Measurements from ENCODE around the gene CRX.
"Not testable (repeated sequence)": the region's sequence is repeated elsewhere in the genome, so short reads cannot be mapped to it uniquely, and the experiment has no call there.

CRX gene

DNA sequence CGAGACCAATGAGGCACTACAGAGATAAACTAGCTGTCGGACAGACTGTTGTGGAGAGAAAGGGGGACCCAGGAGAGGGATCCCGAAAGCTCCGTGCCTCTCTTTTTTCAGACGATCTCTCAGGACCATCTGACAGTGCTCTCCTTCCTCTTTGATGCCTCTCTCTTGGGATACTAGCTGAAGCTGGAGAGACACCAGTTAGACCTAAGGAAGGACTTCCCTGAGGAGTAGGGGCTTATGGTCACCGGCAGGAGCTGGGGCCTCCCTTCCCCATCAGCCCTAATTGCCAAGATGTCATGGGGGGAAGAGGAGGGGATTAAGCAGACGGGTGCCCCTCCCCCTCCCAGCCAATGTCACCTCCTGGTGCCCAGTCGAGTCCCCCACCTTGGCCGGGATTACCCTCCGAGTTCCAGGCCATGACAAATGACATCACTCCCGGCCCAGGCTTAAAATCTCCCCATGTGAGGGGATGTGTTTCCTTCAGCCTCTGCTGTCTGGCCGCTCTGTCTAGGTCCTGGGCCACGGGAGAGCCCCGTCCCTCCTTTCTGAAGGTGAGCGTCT is at the start of gene CRX:
CRX (plus strand) TSS at position 478 of the 561 bp plus-strand sequence. CDS start 12,507 bp downstream, outside the sequence.
- no peak for DNase-seq (ENCODE audit: low spot score)

GRCh38 chr19:47776568-47776967 is 45.2 kb upstream of the CRX start:
- no peak for DNase-seq (ENCODE audit: low spot score)

DNA sequence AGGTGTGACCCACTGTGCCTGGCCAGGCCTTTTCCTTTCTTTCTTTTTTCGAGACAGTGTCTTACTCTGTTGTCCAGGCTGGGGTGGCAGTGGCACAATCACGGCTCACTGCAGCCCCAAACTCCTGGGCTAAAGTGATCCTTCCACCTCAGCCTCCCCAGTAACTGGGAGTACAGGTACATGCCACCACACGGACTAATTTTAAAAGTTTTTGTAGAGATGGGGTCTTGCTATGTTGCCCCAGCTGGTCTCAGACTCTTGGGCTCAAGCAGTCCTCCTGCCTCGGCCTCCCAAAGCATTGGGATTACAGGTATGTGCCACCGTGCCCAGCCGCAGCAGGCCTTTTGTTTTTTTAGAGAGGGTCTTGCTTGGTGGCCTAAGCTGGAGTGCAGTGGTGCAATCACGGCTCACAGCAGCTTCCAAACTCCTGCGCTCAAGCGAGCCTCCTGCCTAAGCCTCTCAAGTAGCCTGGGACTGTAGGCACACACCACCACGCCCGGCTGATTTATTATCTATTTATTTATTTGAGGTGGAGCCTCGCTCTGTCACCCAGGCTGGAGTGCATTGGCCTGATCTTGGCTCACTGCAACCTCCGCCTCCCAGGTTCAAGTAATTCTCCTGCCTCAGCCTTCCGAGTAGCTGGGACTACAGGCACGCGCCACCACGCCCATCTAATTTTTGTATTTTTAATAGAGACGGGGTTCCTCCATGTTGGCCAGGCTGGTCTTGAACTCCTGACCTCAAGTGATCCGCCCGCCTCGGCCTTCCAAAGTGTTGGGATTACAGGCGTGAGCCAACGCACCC is 44.3 kb upstream of the CRX start:
- not testable (repeated sequence) for DNase-seq (ENCODE audit: low spot score)

DNA sequence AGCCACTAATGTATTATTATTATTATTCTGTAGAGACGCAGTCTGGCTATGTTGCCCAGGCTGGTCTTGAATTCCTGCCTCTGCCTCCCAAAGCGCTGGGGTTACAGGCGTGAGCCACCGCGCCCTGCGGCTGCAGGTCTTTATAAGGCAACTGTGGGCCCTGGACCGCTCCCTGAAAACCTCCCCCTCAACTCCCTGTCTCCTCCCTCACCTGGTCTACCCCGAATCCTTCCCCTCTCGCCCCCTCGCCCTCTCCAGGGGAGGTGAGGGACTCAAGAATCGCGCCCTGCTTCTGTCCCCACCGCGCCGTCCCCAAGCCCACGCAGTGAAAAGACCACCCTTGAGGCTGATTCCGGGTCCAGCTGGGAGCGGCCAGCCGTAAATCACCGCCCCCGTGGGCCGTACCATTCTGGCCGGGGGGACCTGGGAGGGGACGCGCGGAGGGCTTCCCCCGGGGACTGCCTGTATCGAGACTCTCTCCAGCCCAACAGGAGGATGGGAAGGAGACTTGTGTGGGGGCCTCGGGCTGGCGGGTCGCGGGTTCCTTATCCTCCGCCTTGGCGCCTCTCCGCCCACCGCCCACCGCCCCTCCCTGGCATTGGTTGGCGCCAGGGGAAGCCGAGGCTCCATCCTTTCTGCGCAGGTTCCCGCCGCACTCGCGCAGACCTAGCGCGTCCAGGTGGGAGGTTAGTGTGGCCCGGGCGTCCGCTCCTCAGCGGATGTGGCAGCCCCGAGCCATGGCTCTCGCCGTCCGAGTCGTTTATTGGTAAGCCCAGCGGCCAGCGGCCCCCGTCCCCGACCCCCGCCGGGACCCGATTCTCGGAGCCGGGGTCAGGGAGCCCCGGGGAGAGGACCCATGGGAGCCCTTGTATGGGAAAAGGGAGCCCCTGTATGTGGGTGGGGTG is 43.4 kb upstream of the CRX start, which contains the start of gene SELENOW:
SELENOW (plus strand) TSS at position 655 of the 905 bp plus-strand sequence; CDS start at position 738, 83 bp downstream.
- peak; percentile 86 for DNase-seq (ENCODE audit: low spot score)

GRCh38 chr19:47778954-47779351 is 42.8 kb upstream of the CRX start:
- no peak for DNase-seq (ENCODE audit: low spot score)

DNA sequence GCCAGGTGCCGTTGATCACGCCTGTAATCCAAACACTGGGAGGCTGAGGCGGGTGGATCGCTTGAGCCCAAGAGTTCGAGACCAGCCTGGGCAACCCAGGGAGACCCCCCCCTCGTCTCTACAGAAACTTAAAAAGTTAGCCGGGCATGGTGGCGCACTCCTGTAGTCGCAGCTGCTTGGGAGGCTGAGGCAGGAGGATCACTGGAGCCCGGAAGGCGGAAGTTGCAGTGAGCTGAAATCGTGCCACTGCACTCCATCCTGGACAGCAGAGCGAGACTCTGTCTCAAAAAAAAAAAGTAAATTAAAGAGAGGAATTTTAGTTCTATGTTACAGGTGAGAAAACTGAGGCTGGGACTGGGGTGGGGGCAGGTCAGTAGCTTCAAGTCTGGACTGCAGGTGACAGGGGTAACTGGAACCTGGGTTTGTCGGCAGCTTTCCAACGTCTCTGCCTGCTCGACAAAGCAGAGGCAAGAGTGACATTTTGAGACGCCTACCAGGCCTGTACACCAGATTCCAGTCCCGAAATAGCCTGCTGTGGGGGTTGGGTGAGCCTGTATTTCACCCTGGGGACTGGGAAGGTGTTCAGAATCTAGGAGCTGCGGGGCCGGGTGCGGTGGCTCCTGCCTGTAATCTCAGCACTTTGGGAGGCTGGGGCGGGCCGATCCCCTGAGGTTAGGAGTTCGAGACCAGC is 42.1 kb upstream of the CRX start:
- no peak for DNase-seq (ENCODE audit: low spot score)

DNA sequence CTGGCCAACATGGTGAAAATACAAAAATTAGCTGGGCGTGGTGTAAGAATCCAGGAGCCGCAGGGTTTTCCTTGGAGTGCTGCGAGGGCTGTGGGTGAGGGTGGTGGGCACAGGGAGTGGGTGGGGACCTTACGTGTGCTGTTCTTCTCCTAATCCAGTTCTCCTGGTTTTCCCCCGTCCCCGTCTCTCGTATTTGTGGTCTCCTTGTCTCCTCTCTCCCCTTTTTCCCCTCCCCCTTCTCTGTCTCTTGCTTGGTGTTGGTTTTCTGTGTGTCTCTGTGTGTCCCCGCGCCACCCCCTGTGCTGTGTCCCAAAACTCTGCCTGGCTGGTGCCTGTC is 41.6 kb upstream of the CRX start:
- no peak for DNase-seq (ENCODE audit: low spot score)

- DNase-seq (ENCODE audit: low spot score), result no peak
These were observed 40.0 kb upstream of the CRX start for GRCh38 chr19:47781590-47782262.

DNA sequence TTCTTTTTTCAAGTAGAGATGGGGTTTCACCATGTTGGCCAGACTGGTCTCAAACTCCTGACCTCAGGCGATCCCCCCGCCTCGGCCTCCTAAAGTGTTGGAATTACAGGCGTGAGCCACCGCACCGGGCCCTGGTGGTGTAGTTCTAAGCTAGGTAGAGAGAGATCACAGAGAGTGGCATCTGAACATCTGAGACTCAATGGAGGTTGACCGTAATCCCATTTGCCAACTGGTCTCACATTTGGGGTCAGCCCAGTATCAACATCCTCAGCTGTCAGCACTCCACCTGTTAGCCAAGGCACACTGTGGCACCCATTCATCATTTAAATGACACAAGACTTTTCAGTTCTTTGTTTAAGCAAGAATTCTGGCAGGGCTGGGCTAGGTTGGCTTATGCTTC is 35.2 kb upstream of the CRX start:
- no peak for DNase-seq (ENCODE audit: low spot score)

- DNase-seq (ENCODE audit: low spot score), result not testable (repeated sequence)
These were observed 34.4 kb upstream of the CRX start for GRCh38 chr19:47787307-47787706.

DNA sequence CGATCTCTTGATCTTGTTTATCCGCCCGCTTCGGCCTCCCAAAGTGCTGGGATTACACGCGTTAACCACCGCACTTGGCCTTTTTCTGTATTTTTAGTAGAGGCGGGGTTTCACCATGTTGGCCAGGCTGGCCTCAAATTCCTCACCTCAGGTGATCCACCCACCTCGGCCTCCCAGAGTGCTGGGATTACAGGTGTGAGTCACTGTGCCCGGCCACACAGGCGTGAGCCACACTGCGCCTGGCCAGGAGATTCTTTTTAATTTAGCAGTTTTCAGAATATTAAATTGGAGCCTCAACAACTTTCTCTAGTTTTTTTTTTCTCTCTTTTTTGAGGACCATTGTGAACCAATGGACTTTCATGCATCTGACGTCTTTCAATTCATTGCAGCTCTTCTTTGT is 31.9 kb upstream of the CRX start:
- not testable (repeated sequence) for DNase-seq (ENCODE audit: low spot score)

DNA sequence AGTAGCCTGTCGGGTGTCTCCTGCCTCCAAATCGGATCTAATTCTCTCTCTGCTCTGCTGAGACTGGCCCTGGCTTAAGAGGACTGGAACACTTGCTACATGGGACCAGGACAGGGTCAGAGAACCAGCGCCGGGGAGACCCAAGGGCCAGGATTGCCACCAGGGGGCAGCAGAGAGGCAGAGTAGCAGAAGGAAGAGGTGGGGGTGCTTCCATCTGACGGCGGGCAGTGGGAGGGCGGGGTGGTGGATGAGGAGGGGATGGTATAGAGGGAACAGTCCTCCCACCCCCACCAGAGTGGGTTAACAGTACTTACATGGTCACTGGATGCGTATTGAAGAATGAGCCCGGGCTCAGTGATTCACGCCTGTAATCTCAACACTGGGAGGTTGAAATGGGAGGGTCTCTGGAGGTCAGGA is 31.3 kb upstream of the CRX start:
- peak; percentile 86 for DNase-seq (ENCODE audit: low spot score)

DNA sequence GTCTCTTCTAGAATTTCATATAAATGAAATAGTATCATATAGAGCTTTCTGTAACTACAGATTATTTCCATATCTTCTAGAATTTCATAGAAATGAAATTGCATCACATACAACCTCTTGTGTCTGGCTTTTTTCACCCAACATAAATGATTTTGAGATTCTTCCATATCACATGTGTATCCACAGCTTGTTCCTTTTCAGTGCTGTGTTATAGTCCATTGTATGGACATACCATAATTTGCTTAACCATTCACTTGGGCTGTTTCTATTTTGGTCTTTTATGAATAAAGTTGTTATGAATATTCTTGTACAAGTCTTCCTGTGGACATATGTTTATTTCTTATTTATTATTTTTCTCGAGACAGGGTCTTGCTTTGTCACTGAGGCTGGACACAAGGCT is 29.1 kb upstream of the CRX start:
- DNase-seq (ENCODE audit: low spot score), result no peak

DNA sequence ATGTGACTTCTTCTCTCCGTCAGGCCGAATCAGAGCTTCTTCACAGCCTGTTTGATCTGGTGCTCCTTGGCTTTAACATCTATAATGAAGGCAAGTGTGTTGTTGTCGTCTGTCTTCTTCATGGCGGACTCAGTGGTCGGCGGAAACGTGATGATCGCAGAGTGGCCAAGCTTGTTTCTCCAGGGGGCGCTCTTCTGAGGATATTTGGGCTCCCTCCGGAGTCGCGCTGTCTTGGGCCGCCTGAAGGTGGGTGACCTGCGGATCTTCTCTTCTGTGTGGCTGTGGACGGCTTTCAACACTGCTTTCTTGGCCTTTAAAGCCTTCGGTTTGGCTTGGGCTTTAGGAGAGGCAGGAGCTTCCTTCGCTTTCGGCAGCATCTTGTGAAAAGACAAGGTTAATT is 27.2 kb upstream of the CRX start:
- no peak for DNase-seq (ENCODE audit: low spot score)

DNA sequence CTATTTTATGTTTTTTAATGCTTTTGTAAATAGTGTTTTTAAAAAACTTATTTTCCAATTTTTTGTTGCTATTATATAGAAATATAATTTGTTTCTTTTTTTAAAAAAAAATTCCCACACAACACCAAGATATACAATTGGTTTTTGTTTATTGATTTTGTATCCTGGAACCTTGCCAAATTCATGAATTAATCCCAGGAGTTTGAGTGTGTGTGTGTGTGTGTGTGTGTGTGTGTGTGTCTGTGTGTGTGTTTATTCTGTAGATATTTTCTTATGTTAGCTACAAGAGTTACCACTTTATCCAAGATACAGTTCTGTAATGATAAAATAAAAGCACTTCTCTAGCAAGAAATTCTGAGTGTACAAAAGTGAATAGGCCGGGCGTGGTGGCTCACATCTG is 25.0 kb upstream of the CRX start:
- DNase-seq (ENCODE audit: low spot score), result no peak

- no peak for DNase-seq (ENCODE audit: low spot score)
These were observed 23.5 kb upstream of the CRX start for GRCh38 chr19:47797996-47798903.

- no peak for DNase-seq (ENCODE audit: low spot score)
These were observed 22.9 kb upstream of the CRX start for GRCh38 chr19:47798904-47799266.

- DNase-seq (ENCODE audit: low spot score), result no peak
These were observed 20.5 kb upstream of the CRX start for GRCh38 chr19:47801270-47801669.

DNA sequence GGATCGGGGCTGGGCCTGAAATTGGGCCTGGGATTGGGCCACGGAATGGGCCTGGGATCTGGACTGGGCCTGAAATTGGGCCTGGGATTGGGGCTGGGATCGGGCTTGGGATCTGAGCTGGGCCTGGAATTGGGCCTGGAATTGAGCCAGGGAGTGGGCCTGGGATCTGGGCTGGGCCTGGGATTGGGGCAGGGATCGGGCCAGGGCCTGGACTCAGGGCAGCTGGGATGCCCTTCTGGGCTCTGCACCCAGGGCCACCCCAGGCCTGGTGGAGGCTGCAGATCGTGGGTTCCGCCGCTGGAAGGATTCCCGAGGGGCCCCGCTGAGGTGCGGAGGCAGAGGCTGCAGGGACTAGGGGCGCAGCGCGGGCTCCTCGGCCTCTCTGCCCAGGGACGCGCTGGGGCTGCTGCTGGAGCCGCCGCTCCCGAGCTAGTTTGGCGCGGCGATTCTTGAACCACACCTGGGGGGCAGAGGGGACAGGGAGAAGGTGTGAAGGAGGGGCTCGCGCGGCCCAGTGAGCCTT is 19.2 kb upstream of the CRX start:
- no peak for DNase-seq (ENCODE audit: low spot score)

DNA sequence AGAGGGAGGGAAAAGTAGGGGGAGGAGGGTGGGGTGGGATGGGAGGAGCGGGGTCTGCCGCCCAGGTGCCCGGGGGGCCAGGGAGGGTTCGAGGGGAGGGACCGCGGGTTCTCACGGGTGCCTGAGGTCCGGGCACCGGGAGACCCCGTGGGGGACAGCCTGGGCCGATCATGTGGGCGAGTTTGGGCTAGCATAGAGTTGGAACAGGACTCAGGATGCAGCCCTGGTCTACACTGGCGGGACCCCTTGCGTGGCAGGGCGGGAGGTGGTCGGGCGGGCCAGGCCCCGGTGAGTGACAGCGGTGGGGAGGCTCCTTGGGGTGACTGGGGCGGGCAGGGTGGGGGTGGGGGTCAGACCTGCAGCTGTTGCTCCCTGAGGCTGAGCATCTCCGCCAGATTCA is 18.6 kb upstream of the CRX start:
- not testable (repeated sequence) for DNase-seq (ENCODE audit: low spot score)

All from HuH-7.5 (cell line).